Fibroblast of pulmonary artery (primary cell): ENCODE measurements around the gene TM4SF5.

Experiments
- DNase-seq: peaks from one replicate; pipeline ENCODE4 v3.0.0-alpha.2; 2010; ENCODE audit warnings: low read depth
- H3K4me3 ChIP-seq: replicated peaks from 2 replicates; pipeline ENCODE4 v1.5.1; 2011; ENCODE audit warnings: low read depth, mild to moderate bottlenecking, control low read depth, low read length, moderate library complexity
- CTCF ChIP-seq: IDR thresholded peaks from 2 replicates; pipeline ENCODE4 v1.5.1; 2011; ENCODE audit warnings: mild to moderate bottlenecking, control low read depth, low read length, inconsistent platforms; ENCODE audit errors: missing control alignments

Gene TM4SF5

GRCh38 chr17:4782652-4783051 is 11.0 kb downstream of the TM4SF5 start:
- H3K4me3 ChIP-seq: no peak overlapping the region
- no peak for DNase-seq
- no peak for TF ChIP-seq CTCF

- no peak for DNase-seq
- TF ChIP-seq CTCF: no peak
- peak overlapping the region; percentile 14 for H3K4me3 ChIP-seq
These were observed 13.8 kb downstream of the TM4SF5 start for GRCh38 chr17:4785311-4786105.

GRCh38 chr17:4786106-4786511 is 14.4 kb downstream of the TM4SF5 start, which contains the start of gene VMO1:
Gene VMO1, minus strand, starts transcription at chr17:4786364. Its CDS starts 12 bp downstream, at chr17:4786352.
- no peak for TF ChIP-seq CTCF
- peak within 1 kb of the TSS; percentile 14 for H3K4me3 ChIP-seq
- DNase-seq: no peak

GRCh38 chr17:4786516-4786915 is 14.8 kb downstream of the TM4SF5 start:
- no peak for TF ChIP-seq CTCF
- H3K4me3 ChIP-seq: no peak overlapping the region
- no peak for DNase-seq

- H3K4me3 ChIP-seq: no peak overlapping the region
- DNase-seq: no peak
These were observed 16.6 kb downstream of the TM4SF5 start for GRCh38 chr17:4788159-4788806.

GRCh38 chr17:4788807-4789700 is 17.4 kb downstream of the TM4SF5 start, which contains the start of gene GLTPD2:
Gene GLTPD2, plus strand, starts transcription at chr17:4788964. Its CDS starts 48 bp downstream, at chr17:4789012.
- H3K4me3 ChIP-seq: peak within 1 kb of the TSS; percentile 65
- no peak for DNase-seq
- TF ChIP-seq CTCF: no peak

More at GRCh38 chr17:4788159-4788806, 16.6 kb downstream of the TM4SF5 start:
- TF ChIP-seq CTCF: no peak
